ENCODE data around the gene SUPT3H.

- no peak for TF ChIP-seq CTCF (conservative IDR thresholded peaks at IDR 0.05)
- TF ChIP-seq ZFX (IDR thresholded peaks at IDR 0.05): no peak
Observed at GRCh38 chr6:45098256-45098655, 279.5 kb downstream of the SUPT3H start.
